NOMO-1 treated with dmso at 0.1 percent for 144 hours (cell line): ENCODE data around the gene ATP1B3.
"Not testable (repeated sequence)": the region's sequence is repeated elsewhere in the genome, so short reads cannot be mapped to it uniquely, and the experiment has no call there.

Source experiments
- DNase-seq: peaks from one replicate; lab custom pipeline; 2025; ENCODE audit not compliant: unreplicated experiment; lab: John Stamatoyannopoulos, UW

The ATP1B3 gene

DNA sequence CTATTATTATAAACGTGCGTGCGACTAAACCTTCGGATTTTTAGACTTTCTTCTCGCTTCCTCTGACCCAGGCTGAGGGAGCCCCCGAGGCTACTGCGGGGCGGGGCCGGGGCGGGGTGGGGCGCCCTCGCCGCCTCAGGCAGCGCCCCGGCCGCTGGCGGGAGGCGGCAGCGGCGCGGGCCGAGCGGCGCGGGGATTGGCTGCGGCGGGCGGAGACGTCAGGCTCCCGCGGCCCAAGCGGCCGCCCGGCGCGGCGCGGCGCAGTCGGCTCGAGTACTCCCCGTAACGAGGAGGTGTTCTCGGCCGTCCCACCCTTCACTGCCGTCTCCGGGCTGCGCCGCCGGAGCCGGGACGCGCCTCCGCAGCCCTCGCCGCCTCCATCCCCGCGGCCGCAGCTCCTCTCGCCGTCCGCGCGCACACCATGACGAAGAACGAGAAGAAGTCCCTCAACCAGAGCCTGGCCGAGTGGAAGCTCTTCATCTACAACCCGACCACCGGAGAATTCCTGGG lies at the start of gene ATP1B3:
Gene ATP1B3 (plus strand): TSS at position 263 of the 510 bp plus-strand sequence. CDS start 159 bp downstream, at position 422.
- peak; percentile 92 for DNase-seq

DNA sequence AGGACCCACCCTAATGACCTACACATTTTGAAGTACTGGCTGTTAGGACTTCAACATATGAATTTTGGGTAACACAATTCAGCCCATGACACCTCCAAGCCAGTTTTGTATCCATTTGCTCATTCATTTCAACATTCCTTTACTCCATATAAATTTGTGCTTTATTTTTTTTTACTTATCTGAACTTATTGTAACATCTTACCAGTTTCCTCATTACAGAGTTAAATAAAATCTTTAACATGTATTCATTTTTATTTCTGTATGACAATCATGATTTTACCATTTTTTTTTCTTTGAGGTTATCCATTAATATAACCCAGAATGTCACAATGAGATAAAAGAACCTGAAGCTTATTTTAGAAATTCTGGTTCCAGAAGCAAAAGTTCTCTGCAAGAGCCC lies 48.0 kb upstream of the ATP1B3 start:
- DNase-seq: no peak

GRCh38 chr3:141828890-141829289 lies 47.6 kb upstream of the ATP1B3 start:
- no peak for DNase-seq

GRCh38 chr3:141830508-141830907 lies 45.9 kb upstream of the ATP1B3 start:
- DNase-seq: no peak

DNA sequence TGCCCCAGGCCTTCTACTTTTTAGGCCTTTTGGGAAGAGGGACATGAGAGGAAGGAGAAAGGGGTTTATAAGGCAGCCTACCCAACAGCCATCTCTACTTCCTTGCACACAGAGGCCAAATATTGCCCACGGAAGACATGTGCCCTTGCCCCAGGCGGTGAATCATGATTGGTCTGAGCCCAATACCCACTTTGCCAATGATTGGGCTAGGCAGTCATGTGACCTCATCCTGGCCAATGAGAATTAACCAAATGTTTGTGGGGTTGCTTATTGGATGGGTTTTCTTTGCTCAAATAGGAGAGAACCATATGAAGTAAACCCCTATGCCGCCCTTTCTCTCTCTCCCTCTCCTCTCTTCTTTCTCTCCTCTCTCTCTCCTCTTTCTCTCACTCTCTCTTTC lies 42.2 kb upstream of the ATP1B3 start:
- DNase-seq: no peak

GRCh38 chr3:141835557-141836229 lies 40.8 kb upstream of the ATP1B3 start:
- no peak for DNase-seq

DNA sequence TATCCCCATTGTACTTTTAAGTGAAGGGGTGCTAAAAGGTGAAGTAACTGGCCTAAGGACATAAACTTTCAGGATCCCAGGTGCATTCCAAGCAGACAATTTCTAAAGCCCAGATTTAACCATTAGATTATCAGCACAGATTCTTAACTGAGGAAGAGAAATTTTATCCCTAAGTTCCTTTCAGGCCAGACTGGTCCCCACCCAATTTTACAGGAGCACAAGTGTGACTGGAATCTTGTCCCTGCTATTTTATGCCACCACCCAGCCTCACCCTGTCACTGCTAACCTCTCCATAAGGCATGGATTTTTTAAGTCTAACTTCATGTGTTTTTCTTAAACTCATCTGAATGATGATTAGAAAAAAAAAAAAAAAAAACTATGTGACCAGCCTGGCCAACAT lies 37.1 kb upstream of the ATP1B3 start:
- DNase-seq: no peak

DNA sequence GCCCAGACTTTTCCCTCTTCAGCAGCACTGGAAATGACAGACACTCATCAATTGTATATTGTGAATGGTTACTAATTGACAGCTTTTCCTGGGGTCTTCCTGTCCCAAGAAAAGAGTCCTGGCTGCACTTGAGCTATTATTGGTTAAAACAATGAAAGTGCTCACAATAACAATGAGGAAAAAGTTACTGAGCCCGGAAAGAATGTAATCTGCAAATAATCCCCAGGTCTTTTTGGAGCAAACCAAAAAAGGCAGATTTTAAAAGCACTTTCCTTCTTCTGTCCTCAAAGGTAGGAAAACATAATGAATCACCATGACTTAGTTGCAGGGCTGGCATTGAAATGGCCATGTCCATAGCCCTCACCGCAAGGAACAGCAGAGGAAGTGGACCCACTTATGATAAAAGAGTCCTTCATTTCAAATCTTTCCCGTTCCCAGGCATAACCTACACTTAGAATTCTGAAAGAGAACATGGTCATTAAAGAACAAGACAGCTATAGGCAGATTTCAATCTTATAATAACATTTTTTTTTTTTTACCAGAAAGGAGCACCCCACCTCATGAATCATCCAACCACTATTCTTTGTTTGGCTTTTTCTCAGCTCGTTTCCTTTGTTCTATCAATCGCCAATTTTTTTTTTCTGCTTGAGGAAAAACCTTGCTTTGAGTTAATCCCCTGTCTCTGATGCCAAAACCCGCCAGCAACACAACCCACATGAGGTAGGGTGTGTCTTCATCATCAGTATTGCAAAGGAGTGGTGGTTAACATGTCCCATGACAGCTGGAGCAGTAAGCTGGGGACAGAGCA lies 35.5 kb upstream of the ATP1B3 start:
- DNase-seq: no peak

- DNase-seq: no peak
These were observed 32.3 kb upstream of the ATP1B3 start for GRCh38 chr3:141844108-141844507.

GRCh38 chr3:141844812-141845211 lies 31.6 kb upstream of the ATP1B3 start:
- no peak for DNase-seq

GRCh38 chr3:141845407-141846049 lies 30.9 kb upstream of the ATP1B3 start:
- no peak for DNase-seq

- no peak for DNase-seq
These were observed 30.4 kb upstream of the ATP1B3 start for GRCh38 chr3:141846050-141846433.

- DNase-seq: not testable (repeated sequence)
These were observed 28.2 kb upstream of the ATP1B3 start for GRCh38 chr3:141848159-141848748.

DNA sequence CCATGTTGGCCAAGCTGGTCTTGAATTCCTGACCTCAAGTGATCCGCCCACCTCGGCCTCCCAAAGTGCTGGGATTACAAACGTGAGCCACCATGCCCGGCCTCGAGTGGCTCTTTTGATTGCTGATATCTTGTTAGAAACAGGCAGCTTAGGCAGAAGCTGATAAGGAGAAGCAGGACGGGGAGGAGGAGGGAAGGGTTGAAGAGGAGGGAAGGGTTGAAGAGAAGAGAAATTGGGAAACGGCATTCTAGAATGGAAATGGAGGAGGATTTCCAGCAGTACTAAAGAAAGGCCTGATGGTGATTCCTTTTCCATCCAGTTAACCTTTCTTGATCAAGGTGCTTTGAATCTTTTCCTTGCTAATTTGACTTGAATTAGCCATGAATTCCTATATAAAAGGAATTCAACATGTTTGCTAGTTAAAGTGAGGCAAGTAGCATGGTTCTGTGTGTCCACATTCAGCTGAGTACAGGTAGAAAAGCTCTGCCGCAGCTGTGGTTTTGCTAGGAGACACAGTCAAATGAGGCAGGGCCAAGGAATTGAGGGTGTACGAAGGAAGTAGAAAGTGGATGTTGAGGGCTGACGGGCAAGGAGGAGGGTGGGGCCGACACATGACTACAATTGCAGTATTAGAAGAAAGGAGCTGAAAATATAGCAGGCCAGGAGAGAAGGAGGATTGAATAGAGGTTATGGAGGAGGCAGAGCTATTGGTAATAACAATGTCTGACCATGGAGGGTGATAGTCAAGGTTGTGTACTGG lies 27.2 kb upstream of the ATP1B3 start:
- peak; percentile 71 for DNase-seq

DNA sequence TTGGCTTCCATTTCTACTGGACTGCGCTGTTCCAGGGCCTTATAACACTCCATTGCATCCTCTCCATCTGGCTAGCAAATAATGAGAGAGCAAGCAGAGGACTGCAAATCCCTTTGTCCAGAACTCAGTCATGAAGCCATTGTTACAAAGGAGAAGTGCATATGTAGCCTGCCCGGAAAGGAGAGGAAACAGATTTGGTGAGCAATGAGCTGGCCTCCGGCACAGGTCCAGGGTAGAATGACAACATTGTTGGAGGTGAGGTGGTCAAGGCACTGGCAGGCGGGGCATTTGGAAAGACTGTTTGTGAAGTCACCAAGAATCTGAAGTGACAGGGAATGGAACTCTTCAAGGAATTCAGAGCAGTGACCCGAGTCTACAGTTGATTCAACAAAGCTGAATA lies 25.0 kb upstream of the ATP1B3 start:
- peak; percentile 23 for DNase-seq

GRCh38 chr3:141853081-141853601 lies 23.3 kb upstream of the ATP1B3 start:
- DNase-seq: peak; percentile 80

GRCh38 chr3:141853629-141854168 lies 22.7 kb upstream of the ATP1B3 start:
- peak; percentile 60 for DNase-seq

- DNase-seq: no peak
These were observed 21.8 kb upstream of the ATP1B3 start for GRCh38 chr3:141854599-141854998.

GRCh38 chr3:141858312-141858711 lies 18.1 kb upstream of the ATP1B3 start:
- DNase-seq: no peak

DNA sequence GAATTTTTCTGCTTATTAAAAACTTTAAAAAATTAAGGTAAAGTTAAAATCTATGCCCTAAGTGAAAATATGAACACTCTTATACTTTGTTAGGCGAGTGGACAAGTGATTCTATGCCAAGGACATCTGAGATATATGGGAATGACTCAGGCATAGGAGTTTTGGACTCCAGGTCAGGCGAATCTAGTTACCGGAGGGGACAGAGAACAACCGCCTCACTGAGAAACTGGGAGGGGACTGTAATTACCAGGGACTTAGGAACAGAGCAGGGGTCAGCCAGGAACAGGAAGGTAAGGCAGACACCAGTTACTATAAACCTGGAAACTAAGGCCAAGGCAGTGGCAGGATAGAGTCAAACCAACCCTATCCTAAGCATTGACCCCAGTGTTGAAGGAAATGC lies 16.8 kb upstream of the ATP1B3 start:
- DNase-seq: no peak
